ENCODE results near the gene NLGN2. TPM values are rescaled to one million over a fixed set of nuclear protein-coding genes. Genes with fewer than 3 reads are reported as not detected.

The NLGN2 gene
- total RNA-seq, 1 experiment from 2014 or later: 36.9 TPM

GRCh38 chr17:7426203-7426863, 18.7 kb downstream of the NLGN2 start:
- no peak overlapping the region for H3K4me3 ChIP-seq (ENCODE audit: low read depth, low read length, poor library complexity, severe bottlenecking)
- no peaks in the 10 kb centered on the region for H3K27me3 ChIP-seq (replicated peaks; ENCODE audit: insufficient read depth, low read depth, low read length, poor library complexity)
- H3K27ac ChIP-seq (ENCODE audit: low read depth, low read length, poor library complexity, severe bottlenecking): no peak overlapping the region
- POLR2A ChIA-PET (ENCODE audit: low non-redundant PET): no interaction called here
- no peaks in the 10 kb centered on the region for H3K36me3 ChIP-seq (ENCODE audit: insufficient read depth, low read length, poor library complexity, severe bottlenecking)
- intact Hi-C loops (cut with micrococcal nuclease; ENCODE audit: unreplicated experiment): no loop called here
- BruUV-seq (replicated peaks): no TSS peak
- no peak for TF ChIP-seq CTCF (conservative IDR thresholded peaks at IDR 0.05; ENCODE audit: low read depth, low read length)
- no peak for TF ChIP-seq EZH2 (IDR thresholded peaks at IDR 0.05; ENCODE audit: borderline replicate concordance, low read depth, low read length, poor library complexity, severe bottlenecking)
- CTCF ChIA-PET: no interaction called here
- no peak for DNase-seq (ENCODE audit: low spot score)
- H3K9me3 ChIP-seq (ENCODE audit: low read depth, low read length, poor library complexity, severe bottlenecking): no peaks in the 10 kb centered on the region
- no peaks in the 10 kb centered on the region for H3K4me1 ChIP-seq (ENCODE audit: insufficient read depth, low read length, poor library complexity, severe bottlenecking)

- Histone ChIP-seq H3K4me3 (ENCODE audit: low read depth, low read length, poor library complexity, severe bottlenecking) (no peak overlapping the region), H3K4me1 (ENCODE audit: insufficient read depth, low read length, poor library complexity, severe bottlenecking) (no peaks in the 10 kb centered on the region), H3K9me3 (ENCODE audit: low read depth, low read length, poor library complexity, severe bottlenecking) (no peaks in the 10 kb centered on the region), H3K27me3 (replicated peaks; ENCODE audit: insufficient read depth, low read depth, low read length, poor library complexity) (no peaks in the 10 kb centered on the region), H3K27ac (ENCODE audit: low read depth, low read length, poor library complexity, severe bottlenecking) (no peak overlapping the region), H3K36me3 (ENCODE audit: insufficient read depth, low read length, poor library complexity, severe bottlenecking) (no peaks in the 10 kb centered on the region)
- TF ChIP-seq CTCF (conservative IDR thresholded peaks at IDR 0.05; ENCODE audit: low read depth, low read length): no peak
- TF ChIP-seq EZH2 (IDR thresholded peaks at IDR 0.05; ENCODE audit: borderline replicate concordance, low read depth, low read length, poor library complexity, severe bottlenecking): no peak
- CTCF ChIA-PET: interaction anchor here (0.6 kb wide), 1 partner anchor 188 kb away, joined by 3 read pairs; no protein-coding TSS in a partner anchor
- BruUV-seq (replicated peaks): no TSS peak
- DNase-seq (ENCODE audit: low spot score): no peak
- POLR2A ChIA-PET (ENCODE audit: low non-redundant PET): no interaction called here
- intact Hi-C loops (cut with micrococcal nuclease; ENCODE audit: unreplicated experiment): no loop called here
Observed at GRCh38 chr17:7426896-7427489, 19.3 kb downstream of the NLGN2 start.

- no peak for TF ChIP-seq CTCF (conservative IDR thresholded peaks at IDR 0.05; ENCODE audit: low read depth, low read length)
- TF ChIP-seq EZH2 (IDR thresholded peaks at IDR 0.05; ENCODE audit: borderline replicate concordance, low read depth, low read length, poor library complexity, severe bottlenecking): no peak
- ChIA-PET POLR2A (ENCODE audit: low non-redundant PET) (no interaction called here), CTCF (interaction anchor here (0.6 kb wide), 1 partner anchor 188 kb away, joined by 3 read pairs; no protein-coding TSS in a partner anchor)
- no peak overlapping the region for H3K27ac ChIP-seq (ENCODE audit: low read depth, low read length, poor library complexity, severe bottlenecking)
- H3K4me1 ChIP-seq (ENCODE audit: insufficient read depth, low read length, poor library complexity, severe bottlenecking): no peaks in the 10 kb centered on the region
- intact Hi-C loops (cut with micrococcal nuclease; ENCODE audit: unreplicated experiment): no loop called here
- no peak for DNase-seq (ENCODE audit: low spot score)
- H3K4me3 ChIP-seq (ENCODE audit: low read depth, low read length, poor library complexity, severe bottlenecking): no peak overlapping the region
- H3K27me3 ChIP-seq (replicated peaks; ENCODE audit: insufficient read depth, low read depth, low read length, poor library complexity): no peaks in the 10 kb centered on the region
- no TSS peak for BruUV-seq (replicated peaks)
- no peaks in the 10 kb centered on the region for H3K36me3 ChIP-seq (ENCODE audit: insufficient read depth, low read length, poor library complexity, severe bottlenecking)
- H3K9me3 ChIP-seq (ENCODE audit: low read depth, low read length, poor library complexity, severe bottlenecking): no peaks in the 10 kb centered on the region
Observed at GRCh38 chr17:7427549-7427948, 19.9 kb downstream of the NLGN2 start.
